ENCODE measurements around the gene ZNF28.
"Not testable (repeated sequence)": the region's sequence is repeated elsewhere in the genome, so short reads cannot be mapped to it uniquely, and the experiment has no call there.

Gene ZNF28

DNA sequence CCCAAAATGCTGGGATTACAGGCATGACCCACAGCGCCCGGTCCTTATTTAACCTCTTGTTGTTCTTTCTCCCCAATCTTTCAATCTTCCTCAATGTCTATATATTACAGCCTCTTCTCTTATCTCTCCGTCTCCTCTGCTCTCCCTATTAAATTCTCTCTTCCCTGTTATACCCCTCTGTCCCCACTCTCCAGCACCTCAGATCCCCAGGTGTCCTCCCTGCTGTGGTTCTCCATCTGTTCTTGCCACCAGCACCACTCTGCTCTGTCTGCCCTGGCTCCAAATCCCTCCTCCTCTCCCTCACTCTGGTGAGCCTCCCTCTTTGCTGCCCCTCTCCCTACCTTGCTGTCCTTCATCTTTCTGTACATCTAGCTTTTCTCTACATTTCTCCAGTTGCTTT is 35.9 kb downstream of the ZNF28 start:
- TF ChIP-seq RARB (CRISPR knock-in tag; IDR thresholded peaks at IDR 0.05) (no peak), CSDC2 (CRISPR knock-in tag; IDR thresholded peaks at IDR 0.05) (no peak), BACH2 (CRISPR knock-in tag; IDR thresholded peaks at IDR 0.05; ENCODE audit: borderline replicate concordance) (no peak), TCF4 (CRISPR knock-in tag; IDR thresholded peaks at IDR 0.05; ENCODE audit: borderline replicate concordance) (no peak), ZNF8 (CRISPR knock-in tag; IDR thresholded peaks at IDR 0.05) (no peak), ZNF565 (CRISPR knock-in tag; conservative IDR thresholded peaks at IDR 0.05; ENCODE audit: low read depth) (no peak)
- TF ChIP-seq, protein P1, sequence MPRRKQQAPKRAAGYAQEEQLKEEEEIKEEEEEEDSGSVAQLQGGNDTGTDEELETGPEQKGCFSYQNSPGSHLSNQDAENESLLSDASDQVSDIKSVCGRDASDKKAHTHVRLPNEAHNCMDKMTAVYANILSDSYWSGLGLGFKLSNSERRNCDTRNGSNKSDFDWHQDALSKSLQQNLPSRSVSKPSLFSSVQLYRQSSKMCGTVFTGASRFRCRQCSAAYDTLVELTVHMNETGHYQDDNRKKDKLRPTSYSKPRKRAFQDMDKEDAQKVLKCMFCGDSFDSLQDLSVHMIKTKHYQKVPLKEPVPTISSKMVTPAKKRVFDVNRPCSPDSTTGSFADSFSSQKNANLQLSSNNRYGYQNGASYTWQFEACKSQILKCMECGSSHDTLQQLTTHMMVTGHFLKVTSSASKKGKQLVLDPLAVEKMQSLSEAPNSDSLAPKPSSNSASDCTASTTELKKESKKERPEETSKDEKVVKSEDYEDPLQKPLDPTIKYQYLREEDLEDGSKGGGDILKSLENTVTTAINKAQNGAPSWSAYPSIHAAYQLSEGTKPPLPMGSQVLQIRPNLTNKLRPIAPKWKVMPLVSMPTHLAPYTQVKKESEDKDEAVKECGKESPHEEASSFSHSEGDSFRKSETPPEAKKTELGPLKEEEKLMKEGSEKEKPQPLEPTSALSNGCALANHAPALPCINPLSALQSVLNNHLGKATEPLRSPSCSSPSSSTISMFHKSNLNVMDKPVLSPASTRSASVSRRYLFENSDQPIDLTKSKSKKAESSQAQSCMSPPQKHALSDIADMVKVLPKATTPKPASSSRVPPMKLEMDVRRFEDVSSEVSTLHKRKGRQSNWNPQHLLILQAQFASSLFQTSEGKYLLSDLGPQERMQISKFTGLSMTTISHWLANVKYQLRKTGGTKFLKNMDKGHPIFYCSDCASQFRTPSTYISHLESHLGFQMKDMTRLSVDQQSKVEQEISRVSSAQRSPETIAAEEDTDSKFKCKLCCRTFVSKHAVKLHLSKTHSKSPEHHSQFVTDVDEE (CRISPR knock-in tag; IDR thresholded peaks at IDR 0.05): no peak
- TF ChIP-seq, protein P2, sequence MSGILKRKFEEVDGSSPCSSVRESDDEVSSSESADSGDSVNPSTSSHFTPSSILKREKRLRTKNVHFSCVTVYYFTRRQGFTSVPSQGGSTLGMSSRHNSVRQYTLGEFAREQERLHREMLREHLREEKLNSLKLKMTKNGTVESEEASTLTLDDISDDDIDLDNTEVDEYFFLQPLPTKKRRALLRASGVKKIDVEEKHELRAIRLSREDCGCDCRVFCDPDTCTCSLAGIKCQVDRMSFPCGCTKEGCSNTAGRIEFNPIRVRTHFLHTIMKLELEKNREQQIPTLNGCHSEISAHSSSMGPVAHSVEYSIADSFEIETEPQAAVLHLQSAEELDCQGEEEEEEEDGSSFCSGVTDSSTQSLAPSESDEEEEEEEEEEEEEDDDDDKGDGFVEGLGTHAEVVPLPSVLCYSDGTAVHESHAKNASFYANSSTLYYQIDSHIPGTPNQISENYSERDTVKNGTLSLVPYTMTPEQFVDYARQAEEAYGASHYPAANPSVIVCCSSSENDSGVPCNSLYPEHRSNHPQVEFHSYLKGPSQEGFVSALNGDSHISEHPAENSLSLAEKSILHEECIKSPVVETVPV (CRISPR knock-in tag; IDR thresholded peaks at IDR 0.05): no peak
- ATAC-seq: no peak

DNA sequence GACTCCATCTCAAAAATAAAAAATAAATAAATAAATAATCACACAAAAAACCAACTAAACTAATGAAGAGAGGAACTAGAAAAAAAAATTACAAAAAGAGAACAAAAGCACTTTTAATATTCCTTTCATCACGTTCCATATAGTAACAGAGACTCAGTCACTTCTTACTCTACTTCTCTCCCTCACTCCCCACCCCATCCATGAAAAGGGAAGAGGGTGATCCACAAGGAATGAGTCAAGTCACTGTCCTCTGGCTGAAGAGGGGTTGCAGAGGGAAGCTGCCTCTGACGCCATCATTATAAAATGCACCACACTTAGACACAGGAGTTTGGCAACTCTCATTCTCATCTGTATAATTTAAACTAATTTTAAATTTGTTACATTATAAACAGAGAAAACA is 38.6 kb downstream of the ZNF28 start:
- not testable (repeated sequence) for ATAC-seq

DNA sequence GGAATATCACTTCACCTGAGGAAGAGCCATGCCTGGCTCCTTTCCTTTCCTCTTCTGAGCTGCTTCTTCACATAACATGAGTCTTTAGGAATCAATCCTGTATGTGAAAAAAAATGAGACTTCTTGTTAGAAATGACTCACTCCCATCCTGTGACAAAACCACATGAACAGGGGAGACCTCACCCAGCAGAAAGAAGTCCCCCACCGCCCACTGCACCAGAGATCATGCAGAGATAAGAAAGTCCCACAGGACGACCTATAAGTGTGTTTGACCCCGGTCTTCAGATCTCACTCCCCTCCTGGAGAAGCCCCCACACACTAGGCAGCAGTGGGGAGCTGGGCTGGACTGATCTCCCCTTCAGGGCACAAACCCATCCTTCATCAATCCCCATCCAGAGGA is 42.6 kb downstream of the ZNF28 start:
- TF ChIP-seq ISL1 (CRISPR knock-in tag; IDR thresholded peaks at IDR 0.05) (no peak), ZNF565 (CRISPR knock-in tag; conservative IDR thresholded peaks at IDR 0.05; ENCODE audit: low read depth) (no peak), TCF4 (CRISPR knock-in tag; IDR thresholded peaks at IDR 0.05; ENCODE audit: borderline replicate concordance) (no peak), ZNF70 (CRISPR knock-in tag; IDR thresholded peaks at IDR 0.05) (no peak), GLIS3 (CRISPR knock-in tag; IDR thresholded peaks at IDR 0.05) (no peak), ESRRG (CRISPR knock-in tag; IDR thresholded peaks at IDR 0.05) (no peak), CSDC2 (CRISPR knock-in tag; IDR thresholded peaks at IDR 0.05) (no peak), ZFP30 (CRISPR knock-in tag; IDR thresholded peaks at IDR 0.05) (no peak), SNAI2 (CRISPR knock-in tag; IDR thresholded peaks at IDR 0.05) (no peak)
- TF ChIP-seq, protein P2 (CRISPR knock-in tag; IDR thresholded peaks at IDR 0.05): no peak
- TF ChIP-seq, protein P3, sequence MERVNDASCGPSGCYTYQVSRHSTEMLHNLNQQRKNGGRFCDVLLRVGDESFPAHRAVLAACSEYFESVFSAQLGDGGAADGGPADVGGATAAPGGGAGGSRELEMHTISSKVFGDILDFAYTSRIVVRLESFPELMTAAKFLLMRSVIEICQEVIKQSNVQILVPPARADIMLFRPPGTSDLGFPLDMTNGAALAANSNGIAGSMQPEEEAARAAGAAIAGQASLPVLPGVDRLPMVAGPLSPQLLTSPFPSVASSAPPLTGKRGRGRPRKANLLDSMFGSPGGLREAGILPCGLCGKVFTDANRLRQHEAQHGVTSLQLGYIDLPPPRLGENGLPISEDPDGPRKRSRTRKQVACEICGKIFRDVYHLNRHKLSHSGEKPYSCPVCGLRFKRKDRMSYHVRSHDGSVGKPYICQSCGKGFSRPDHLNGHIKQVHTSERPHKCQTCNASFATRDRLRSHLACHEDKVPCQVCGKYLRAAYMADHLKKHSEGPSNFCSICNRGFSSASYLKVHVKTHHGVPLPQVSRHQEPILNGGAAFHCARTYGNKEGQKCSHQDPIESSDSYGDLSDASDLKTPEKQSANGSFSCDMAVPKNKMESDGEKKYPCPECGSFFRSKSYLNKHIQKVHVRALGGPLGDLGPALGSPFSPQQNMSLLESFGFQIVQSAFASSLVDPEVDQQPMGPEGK (CRISPR knock-in tag; IDR thresholded peaks at IDR 0.05; ENCODE audit: borderline replicate concordance): no peak
- TF ChIP-seq, protein P4, sequence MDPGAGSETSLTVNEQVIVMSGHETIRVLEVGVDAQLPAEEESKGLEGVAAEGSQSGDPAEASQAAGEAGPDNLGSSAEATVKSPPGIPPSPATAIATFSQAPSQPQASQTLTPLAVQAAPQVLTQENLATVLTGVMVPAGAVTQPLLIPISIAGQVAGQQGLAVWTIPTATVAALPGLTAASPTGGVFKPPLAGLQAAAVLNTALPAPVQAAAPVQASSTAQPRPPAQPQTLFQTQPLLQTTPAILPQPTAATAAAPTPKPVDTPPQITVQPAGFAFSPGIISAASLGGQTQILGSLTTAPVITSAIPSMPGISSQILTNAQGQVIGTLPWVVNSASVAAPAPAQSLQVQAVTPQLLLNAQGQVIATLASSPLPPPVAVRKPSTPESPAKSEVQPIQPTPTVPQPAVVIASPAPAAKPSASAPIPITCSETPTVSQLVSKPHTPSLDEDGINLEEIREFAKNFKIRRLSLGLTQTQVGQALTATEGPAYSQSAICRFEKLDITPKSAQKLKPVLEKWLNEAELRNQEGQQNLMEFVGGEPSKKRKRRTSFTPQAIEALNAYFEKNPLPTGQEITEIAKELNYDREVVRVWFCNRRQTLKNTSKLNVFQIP (CRISPR knock-in tag; IDR thresholded peaks at IDR 0.05; ENCODE audit: borderline replicate concordance, low read depth): no peak
- TF ChIP-seq, protein P5, sequence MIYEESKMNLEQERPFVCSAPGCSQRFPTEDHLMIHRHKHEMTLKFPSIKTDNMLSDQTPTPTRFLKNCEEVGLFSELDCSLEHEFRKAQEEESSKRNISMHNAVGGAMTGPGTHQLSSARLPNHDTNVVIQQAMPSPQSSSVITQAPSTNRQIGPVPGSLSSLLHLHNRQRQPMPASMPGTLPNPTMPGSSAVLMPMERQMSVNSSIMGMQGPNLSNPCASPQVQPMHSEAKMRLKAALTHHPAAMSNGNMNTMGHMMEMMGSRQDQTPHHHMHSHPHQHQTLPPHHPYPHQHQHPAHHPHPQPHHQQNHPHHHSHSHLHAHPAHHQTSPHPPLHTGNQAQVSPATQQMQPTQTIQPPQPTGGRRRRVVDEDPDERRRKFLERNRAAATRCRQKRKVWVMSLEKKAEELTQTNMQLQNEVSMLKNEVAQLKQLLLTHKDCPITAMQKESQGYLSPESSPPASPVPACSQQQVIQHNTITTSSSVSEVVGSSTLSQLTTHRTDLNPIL (CRISPR knock-in tag; IDR thresholded peaks at IDR 0.05; ENCODE audit: low read depth): no peak
- ATAC-seq: no peak

DNA sequence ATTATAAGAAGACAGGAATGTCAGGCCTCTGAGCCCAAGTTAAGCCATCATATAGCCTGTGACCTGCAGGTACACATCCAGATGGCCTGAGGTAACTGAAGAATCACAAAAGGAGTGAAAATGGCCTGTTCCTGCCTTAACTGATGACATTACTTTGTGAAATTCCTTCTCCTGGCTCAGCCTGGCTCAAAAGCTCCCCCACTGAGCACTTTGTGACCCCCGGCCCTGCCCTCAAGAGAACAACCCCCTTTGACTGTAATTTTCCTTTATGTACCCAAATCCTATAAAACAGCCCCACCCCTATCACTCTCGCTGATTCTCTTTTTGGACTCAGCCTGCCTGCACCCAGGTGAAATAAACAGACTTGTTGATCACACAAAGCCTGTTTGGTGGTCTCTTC is 65.0 kb downstream of the ZNF28 start:
- not testable (repeated sequence) for ATAC-seq

Measured in SK-N-SH treated with all-trans-retinoic acid at 6 μM for 48 hours (cell line).